A549 (cell line): ENCODE data around the gene NCDN. TPM values are rescaled to one million over a fixed set of nuclear protein-coding genes. Genes with fewer than 3 reads are reported as not detected.

Source experiments
- ATAC-seq, 2 experiments: fragments of 200-7000 bp in 1 of 2; fragments of >200 bp in 1 of 2; cut with Nextera tagmentation in 1 of 2; cut with Tn5 transposase in 1 of 2; 3 replicates each; pipeline versions ENCODE4 v1.8.0 to v1.9.1; 2018 to 2020; ENCODE audit warnings: mild to moderate bottlenecking in 1 of 2, moderate library complexity in 1 of 2
- CTCF ChIA-PET: fragments of 300-600 bp; sonication (Branson Sonifier 250); formaldehyde crosslinking; extraction: SDS; loops from one replicate; lab custom pipeline; 2021; ENCODE audit warnings: antibody characterized with exemption, inconsistent platforms; lab: Yijun Ruan, JAX
- POLR2A ChIA-PET: fragments of 350-600 bp; formaldehyde crosslinking; extraction: SDS; loops from one replicate; lab custom pipeline; 2021; ENCODE audit warnings: antibody characterized with exemption, inconsistent platforms; lab: Yijun Ruan, JAX
- DNase-seq, 2 experiments: peaks; one replicate each; pipeline versions ENCODE4 v3.0.0 to v3.0.0-alpha.2; 2011 to 2016; ENCODE audit warnings: low read depth in 1 of 2, low spot score in 1 of 2
- FAIRE-seq: peaks from 2 replicates; lab custom pipeline; 2011; peaks lifted over from hg19 to GRCh38; lab: Jason Lieb, UNC
- H3K27ac ChIP-seq, 2 experiments: fragments of >200 bp; sonication (Bioruptor Twin); formaldehyde crosslinking; 3 replicates each; pipeline ENCODE4 v1.5.1; 2016 to 2017
- H3K4me1 ChIP-seq: fragments of >200 bp; sonication (Bioruptor Twin); formaldehyde crosslinking; 3 replicates; pipeline ENCODE4 v1.6.1; 2016
- H3K4me2 ChIP-seq: fragments of >200 bp; sonication (Bioruptor Twin); formaldehyde crosslinking; 3 replicates; pipeline ENCODE4 v1.6.1; 2016
- H3K4me3 ChIP-seq: fragments of >200 bp; sonication (Bioruptor Twin); formaldehyde crosslinking; 3 replicates; pipeline ENCODE4 v1.5.1; 2016
- H3K9me3 ChIP-seq: fragments of >200 bp; sonication (Bioruptor Twin); formaldehyde crosslinking; 3 replicates; pipeline ENCODE4 v1.6.1; 2016
- BHLHE40 ChIP-seq: IDR thresholded peaks from 2 replicates; pipeline ENCODE4 v1.6.1; 2012; ENCODE audit warnings: low read depth, low read length, inconsistent platforms
- CHD4 ChIP-seq: fragments of 200-600 bp; sonication (generic); IDR thresholded peaks from 2 replicates; pipeline ENCODE4 v1.6.1; 2016; ENCODE audit warnings: antibody characterized with exemption, mild to moderate bottlenecking, borderline replicate concordance
- CTCF ChIP-seq: fragments of >200 bp; sonication (Bioruptor Twin); formaldehyde crosslinking; IDR thresholded peaks from 3 replicates; pipeline ENCODE4 v1.5.1; 2016
- E2F6 ChIP-seq: IDR thresholded peaks from 2 replicates; pipeline ENCODE4 v1.6.1; 2012; ENCODE audit warnings: low read depth, borderline replicate concordance
- EHMT2 ChIP-seq: fragments of 200-600 bp; sonication (generic); IDR thresholded peaks from 2 replicates; pipeline ENCODE4 v1.6.1; 2016; ENCODE audit warnings: antibody characterized with exemption, low read depth, mild to moderate bottlenecking, moderate library complexity
- ELK1 ChIP-seq: fragments of 150-350 bp; IDR thresholded peaks from 2 replicates; pipeline ENCODE4 v1.6.1; 2014; ENCODE audit warnings: low read depth, mild to moderate bottlenecking, low read length
- EP300 ChIP-seq, 2 experiments: fragments of >200 bp; sonication (Bioruptor Twin); formaldehyde crosslinking; IDR thresholded peaks; 2 replicates in 1 of 2; 3 replicates in 1 of 2; pipeline ENCODE4 v1.6.1; 2016 to 2017
- ESRRA ChIP-seq: fragments of 150-350 bp; IDR thresholded peaks from 2 replicates; pipeline ENCODE4 v1.6.1; 2014; ENCODE audit warnings: mild to moderate bottlenecking, low read length, borderline replicate concordance
- FOSB ChIP-seq: fragments of 250-450 bp; sonication (Bioruptor Pico); IDR thresholded peaks from 2 replicates; pipeline ENCODE4 v1.5.0; 2020; ENCODE audit warnings: mild to moderate bottlenecking, moderate library complexity
- HES2 ChIP-seq: fragments of >200 bp; sonication (Bioruptor Twin); formaldehyde crosslinking; IDR thresholded peaks from 2 replicates; pipeline ENCODE4 v1.6.1; 2016
- HOXA7 ChIP-seq: fragments of 250-450 bp; sonication (Bioruptor Pico); IDR thresholded peaks from 2 replicates; pipeline ENCODE4 v1.5.0; 2020; ENCODE audit warnings: mild to moderate bottlenecking, moderate library complexity
- JUN ChIP-seq, 2 experiments: fragments of >200 bp; sonication (Bioruptor Twin); formaldehyde crosslinking; IDR thresholded peaks; 2 replicates in 1 of 2; 3 replicates in 1 of 2; pipeline ENCODE4 v1.6.1; 2016 to 2017
- JUNB ChIP-seq: fragments of >200 bp; sonication (Bioruptor Twin); formaldehyde crosslinking; IDR thresholded peaks from 2 replicates; pipeline ENCODE4 v1.6.1; 2016
- KDM1A ChIP-seq: fragments of 200-600 bp; sonication (generic); IDR thresholded peaks from 2 replicates; pipeline ENCODE4 v1.6.1; 2016; ENCODE audit warnings: low read depth, mild to moderate bottlenecking
- KDM5A ChIP-seq: fragments of 200-600 bp; sonication (generic); IDR thresholded peaks from 2 replicates; pipeline ENCODE4 v1.6.1; 2016; ENCODE audit warnings: antibody characterized with exemption, mild to moderate bottlenecking
- MYC ChIP-seq: IDR thresholded peaks from 2 replicates; pipeline ENCODE4 v1.6.1; 2012; ENCODE audit warnings: mild to moderate bottlenecking, inconsistent platforms, low read length, improper control_type of control experiment, borderline replicate concordance
- PBX3 ChIP-seq: IDR thresholded peaks from 2 replicates; pipeline ENCODE4 v1.6.1; 2012
- POLR2A ChIP-seq: IDR thresholded peaks from 2 replicates; pipeline ENCODE4 v1.6.1; 2012; ENCODE audit warnings: mild to moderate bottlenecking, low read length
- POLR2AphosphoS2 ChIP-seq: conservative IDR thresholded peaks from 2 replicates; pipeline ENCODE4 v1.6.1; 2012; ENCODE audit warnings: low read length, improper control_type of control experiment, inconsistent platforms
- SMC3 ChIP-seq: fragments of >200 bp; sonication (Bioruptor Twin); formaldehyde crosslinking; IDR thresholded peaks from 3 replicates; pipeline ENCODE4 v1.6.1; 2018; ENCODE audit warnings: inconsistent platforms
- SREBF2 ChIP-seq: fragments of 450-650 bp; IDR thresholded peaks from 2 replicates; pipeline ENCODE4 v1.6.1; 2014; ENCODE audit warnings: mild to moderate bottlenecking, moderate library complexity
- ZNF302 ChIP-seq: fragments of 250-450 bp; sonication (Bioruptor Pico); IDR thresholded peaks from 2 replicates; pipeline ENCODE4 v1.9.0; 2021; ENCODE audit warnings: inconsistent platforms, mild to moderate bottlenecking, moderate library complexity
- WGBS: methylation state at CpG from one replicate; pipeline ENCODE4 v1.1.6; 2017; ENCODE audit errors: missing lambda C conversion rate; 5-methylcytosine and 5-hydroxymethylcytosine counted together
- polyA plus RNA-seq, 4 experiments: library from polyadenylated mRNA; depleted of rRNA in 3 of 4; stranded (reverse); fragments of >200 nt; fragmentation: RNase III in 1 of 4; extraction: RNeasy Plus Mini Kit Qiagen cat#74134 plus additional on column Dnase treatment in 1 of 4; gene quantifications; 2 replicates in 3 of 4; 3 replicates in 1 of 4; pipeline ENCODE4 v1.2.3, GENCODE V29; 2011 to 2017
- TF ChIP-seq, protein P1 (sequence below): fragments of 450-650 bp; IDR thresholded peaks from 2 replicates; pipeline ENCODE4 v1.6.1; 2014; ENCODE audit warnings: antibody characterized with exemption
- TF ChIP-seq, protein P2 (sequence below): fragments of 250-450 bp; sonication (Bioruptor Pico); IDR thresholded peaks from 2 replicates; pipeline ENCODE4 v1.5.0; 2020; ENCODE audit warnings: low read depth, mild to moderate bottlenecking, moderate library complexity

NCDN gene
- polyA plus RNA-seq, 2 of the 4 experiments (the other 2 are of a cell fraction): 7.0 to 16.8 TPM

DNA sequence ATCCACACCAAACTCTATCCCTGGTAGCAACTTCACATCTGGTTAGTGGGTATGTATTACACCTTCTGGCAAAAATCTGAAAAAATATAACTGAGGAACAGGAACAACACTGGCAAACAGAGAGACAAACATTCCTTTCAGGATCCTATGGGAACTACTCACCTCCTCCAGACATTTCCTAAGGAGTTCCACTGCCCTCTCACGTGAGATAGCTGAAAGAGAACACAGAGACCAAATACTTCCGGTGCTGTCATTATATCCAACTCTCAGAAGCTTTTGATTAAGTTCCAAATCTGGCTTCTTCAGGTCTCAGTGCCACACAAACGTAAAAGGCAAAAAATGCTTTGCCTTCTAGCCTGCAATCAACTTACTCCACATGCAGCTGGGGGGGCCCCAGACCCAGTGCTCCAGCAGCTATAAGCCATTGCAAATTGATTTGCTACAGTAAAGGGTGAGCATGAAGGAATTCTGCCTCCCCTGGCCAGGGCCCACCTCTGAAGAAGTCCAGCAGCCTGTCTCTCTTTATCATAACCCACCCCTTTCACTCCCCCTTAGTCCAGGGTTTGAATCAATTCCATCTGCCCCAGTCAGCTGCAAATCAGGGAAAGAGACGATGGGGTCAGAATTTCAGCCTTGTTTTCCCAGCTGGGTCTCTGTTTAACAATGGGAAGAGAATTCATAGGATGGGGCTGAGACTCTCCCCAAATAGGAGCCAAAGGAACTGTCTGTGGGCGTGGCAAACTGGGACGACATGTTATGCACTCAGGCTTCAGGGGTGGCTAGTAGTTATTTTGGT, 47.7 kb downstream of the NCDN start:
- WGBS: 97% methylated on average over 6 of the region's 6 CpGs
- no peak for DNase-seq
- no peaks in the 10 kb centered on the region for H3K9me3 ChIP-seq
- CTCF ChIA-PET: no interaction called here
- TF ChIP-seq CHD4 (no peak), ESRRA (no peak), FOSB (CRISPR knock-in tag) (no peak), BHLHE40 (no peak), SREBF2 (no peak), SMC3 (no peak), HES2 (no peak), EP300 (IDR thresholded peaks at IDR 0.05) (no peak), HOXA7 (CRISPR knock-in tag) (no peak), CTCF (no peak)
- TF ChIP-seq, protein P1, sequence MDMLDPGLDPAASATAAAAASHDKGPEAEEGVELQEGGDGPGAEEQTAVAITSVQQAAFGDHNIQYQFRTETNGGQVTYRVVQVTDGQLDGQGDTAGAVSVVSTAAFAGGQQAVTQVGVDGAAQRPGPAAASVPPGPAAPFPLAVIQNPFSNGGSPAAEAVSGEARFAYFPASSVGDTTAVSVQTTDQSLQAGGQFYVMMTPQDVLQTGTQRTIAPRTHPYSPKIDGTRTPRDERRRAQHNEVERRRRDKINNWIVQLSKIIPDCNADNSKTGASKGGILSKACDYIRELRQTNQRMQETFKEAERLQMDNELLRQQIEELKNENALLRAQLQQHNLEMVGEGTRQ: no peak
- TF ChIP-seq, protein P2, sequence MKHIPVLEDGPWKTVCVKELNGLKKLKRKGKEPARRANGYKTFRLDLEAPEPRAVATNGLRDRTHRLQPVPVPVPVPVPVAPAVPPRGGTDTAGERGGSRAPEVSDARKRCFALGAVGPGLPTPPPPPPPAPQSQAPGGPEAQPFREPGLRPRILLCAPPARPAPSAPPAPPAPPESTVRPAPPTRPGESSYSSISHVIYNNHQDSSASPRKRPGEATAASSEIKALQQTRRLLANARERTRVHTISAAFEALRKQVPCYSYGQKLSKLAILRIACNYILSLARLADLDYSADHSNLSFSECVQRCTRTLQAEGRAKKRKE: no peak
- no peak overlapping the region for H3K27ac ChIP-seq
- H3K4me3 ChIP-seq: no peak overlapping the region
- no peak for FAIRE-seq
- no peak overlapping the region for H3K4me2 ChIP-seq
- POLR2A ChIA-PET: no interaction called here
- H3K4me1 ChIP-seq: no peaks in the 10 kb centered on the region
- no peak for ATAC-seq

DNA sequence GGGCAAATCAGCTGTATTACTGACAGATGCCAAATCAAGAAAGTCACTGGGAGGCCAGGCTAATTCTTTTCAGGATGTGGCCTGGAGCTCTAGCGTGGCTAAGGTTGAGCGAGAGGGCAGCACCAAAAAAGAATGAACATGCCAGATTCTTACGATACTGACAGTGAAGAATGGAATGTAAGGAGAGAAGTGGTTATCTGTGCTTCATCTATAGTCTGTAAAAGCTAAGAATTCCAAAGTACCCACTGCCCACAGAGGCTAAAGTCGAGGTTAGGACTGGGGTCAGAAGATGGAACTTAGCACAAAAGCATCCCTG, 48.2 kb downstream of the NCDN start:
- POLR2A ChIA-PET: no interaction called here
- Histone ChIP-seq H3K4me3 (no peak overlapping the region), H3K9me3 (no peaks in the 10 kb centered on the region), H3K4me1 (no peaks in the 10 kb centered on the region), H3K4me2 (no peak overlapping the region)
- FAIRE-seq: no peak
- no peak for ATAC-seq
- 94% methylated on average over 4 of the region's 4 CpGs for WGBS
- no peak for DNase-seq
- CTCF ChIA-PET: no interaction called here
- no peak for TF ChIP-seq EHMT2
- no peak for TF ChIP-seq KDM1A
- no peak for TF ChIP-seq ESRRA
- TF ChIP-seq CTCF: no peak
- no peak for TF ChIP-seq ZNF302
- no peak for TF ChIP-seq POLR2AphosphoS2
- no peak for TF ChIP-seq JUN (IDR thresholded peaks at IDR 0.05)
- no peak for TF ChIP-seq ELK1
- TF ChIP-seq MYC: no peak
- no peak for TF ChIP-seq KDM5A
- TF ChIP-seq PBX3: no peak
- no peak for TF ChIP-seq E2F6
- no peak for TF ChIP-seq POLR2A
- no peak for TF ChIP-seq FOSB (CRISPR knock-in tag)
- no peak for TF ChIP-seq JUNB
- TF ChIP-seq, all 56 proteins: peak for 0
- H3K27ac ChIP-seq: no peak overlapping the region
